H1 (cell line): Measurements from ENCODE around the gene NEURL2. TPM values are rescaled to one million over a fixed set of nuclear protein-coding genes. Genes with fewer than 3 reads are reported as not detected.
A peak's percentile ranks its signal among the peaks of the same experiment; 100 is the strongest.

ENCODE experiments used
- CTCF ChIA-PET: fragments of 300-600 bp; sonication (Branson Sonifier 250); formaldehyde crosslinking; loops from one replicate; lab custom pipeline; 2021; ENCODE audit not compliant: partially characterized antibody; lab: Charles Lee
- POLR2A ChIA-PET: fragments of 300-600 bp; sonication (Branson Sonifier 250); formaldehyde crosslinking; loops from one replicate; lab custom pipeline; 2021; ENCODE audit warnings: inconsistent platforms; ENCODE audit not compliant: partially characterized antibody; lab: Charles Lee
- DNase-seq, 2 experiments: peaks; one replicate each; pipeline versions ENCODE4 v3.0.0 to v3.0.0-alpha.2; 2010 to 2022; ENCODE audit warnings: low spot score in 2 of 2, low read depth in 1 of 2, mixed read lengths in 1 of 2
- FAIRE-seq: peaks from 2 replicates; lab custom pipeline; 2011; peaks lifted over from hg19 to GRCh38; lab: Jason Lieb, UNC
- H2AFZ ChIP-seq: 2 replicates; pipeline ENCODE4 v1.8.1; 2012; ENCODE audit warnings: low read length, inconsistent platforms
- H2AK5ac ChIP-seq: 2 replicates; pipeline ENCODE4 v1.6.1; 2013; ENCODE audit warnings: low read depth, low read length
- H2BK120ac ChIP-seq: replicated peaks from 2 replicates; pipeline ENCODE3; 2013; ENCODE audit warnings: low read depth, low read length, inconsistent platforms
- H2BK12ac ChIP-seq: 2 replicates; pipeline ENCODE4 v1.6.1; 2013; ENCODE audit warnings: low read depth, low read length
- H2BK15ac ChIP-seq: 2 replicates; pipeline ENCODE4 v1.6.1; 2013; ENCODE audit warnings: low read length
- H2BK20ac ChIP-seq: 2 replicates; pipeline ENCODE4 v1.6.1; 2013; ENCODE audit warnings: low read length
- H2BK5ac ChIP-seq: 2 replicates; pipeline ENCODE4 v1.6.1; 2013; ENCODE audit warnings: low read depth, low read length
- H3K14ac ChIP-seq: 2 replicates; pipeline ENCODE4 v1.6.1; 2013; ENCODE audit warnings: inconsistent platforms; ENCODE audit not compliant: insufficient read length
- H3K18ac ChIP-seq: 2 replicates; pipeline ENCODE4 v1.6.1; 2013; ENCODE audit warnings: low read length; ENCODE audit errors: extremely low read depth
- H3K23ac ChIP-seq: 2 replicates; pipeline ENCODE4 v1.6.1; 2013; ENCODE audit warnings: inconsistent platforms; ENCODE audit not compliant: insufficient read length
- H3K23me2 ChIP-seq: 2 replicates; pipeline ENCODE4 v1.6.1; 2013; ENCODE audit warnings: low read depth, low read length
- H3K27ac ChIP-seq: 2 replicates; pipeline ENCODE4 v1.6.1; 2011; ENCODE audit warnings: low read depth, low read length, inconsistent platforms
- H3K27me3 ChIP-seq, 4 experiments: replicated peaks in 1 of 4; 1 replicate in 1 of 4; 2 replicates in 3 of 4; pipeline versions ENCODE4 v1.6.1 to v1.8.1; 2011 to 2013; ENCODE audit warnings: low read length in 3 of 4, mild to moderate bottlenecking in 3 of 4, inconsistent platforms in 2 of 4, mixed read lengths in 2 of 4, moderate library complexity in 1 of 4; ENCODE audit not compliant: control insufficient read depth in 3 of 4, insufficient read depth in 3 of 4; ENCODE audit errors: extremely low read depth in 1 of 4
- H3K36me3 ChIP-seq, 4 experiments: 2 replicates each; pipeline versions ENCODE4 v1.6.1 to v1.8.1; 2011 to 2013; ENCODE audit warnings: mild to moderate bottlenecking in 4 of 4, low read length in 3 of 4, moderate library complexity in 2 of 4, control low read depth in 1 of 4, inconsistent platforms in 1 of 4; ENCODE audit not compliant: insufficient read depth in 4 of 4, control insufficient read depth in 2 of 4
- H3K4ac ChIP-seq: replicated peaks from 2 replicates; pipeline ENCODE3; 2013; ENCODE audit warnings: low read length, low read depth, mixed read lengths, inconsistent platforms; ENCODE audit not compliant: insufficient read length
- H3K4me1 ChIP-seq, 4 experiments: replicated peaks in 1 of 4; 1 replicate in 1 of 4; 2 replicates in 3 of 4; pipeline versions ENCODE4 v1.6.1 to v1.8.1; 2011 to 2013; ENCODE audit warnings: low read length in 3 of 4, inconsistent platforms in 2 of 4, mixed read lengths in 1 of 4; ENCODE audit not compliant: insufficient read depth in 4 of 4, control insufficient read depth in 3 of 4
- H3K4me2 ChIP-seq, 2 experiments: 2 replicates each; pipeline versions ENCODE4 v1.6.1 to v1.8.1; 2011 to 2013; ENCODE audit warnings: low read depth in 2 of 2, low read length in 2 of 2, control low read depth in 1 of 2, inconsistent platforms in 1 of 2, mild to moderate bottlenecking in 1 of 2; ENCODE audit not compliant: insufficient read depth in 1 of 2
- H3K4me3 ChIP-seq, 4 experiments: fragments of 200-600, 300-600 bp in 1 of 4; sonication (generic), shearing (Covaris generic), sonication (Bioruptor Twin) in 1 of 4; 2 replicates each; pipeline versions ENCODE4 v1.5.1 to v1.8.1; 2011 to 2016; ENCODE audit warnings: low read length in 4 of 4, low read depth in 3 of 4, control low read depth in 2 of 4, inconsistent platforms in 2 of 4, mild to moderate bottlenecking in 2 of 4, mixed read lengths in 1 of 4, moderate library complexity in 1 of 4; ENCODE audit not compliant: insufficient read depth in 2 of 4; ENCODE audit errors: extremely low read depth in 1 of 4
- H3K56ac ChIP-seq: replicated peaks from 2 replicates; pipeline ENCODE3; 2013; ENCODE audit warnings: low read depth, mild to moderate bottlenecking, mixed read lengths, low read length, inconsistent platforms; ENCODE audit not compliant: insufficient read length
- H3K79me1 ChIP-seq: 2 replicates; pipeline ENCODE4 v1.6.1; 2013; ENCODE audit warnings: low read depth, low read length, control low read depth
- H3K79me2 ChIP-seq, 2 experiments: 2 replicates each; pipeline versions ENCODE4 v1.6.1 to v1.8.1; 2012 to 2013; ENCODE audit warnings: low read length in 2 of 2, mild to moderate bottlenecking in 2 of 2, inconsistent platforms in 1 of 2; ENCODE audit not compliant: insufficient read depth in 2 of 2, control insufficient read depth in 1 of 2
- H3K9ac ChIP-seq, 4 experiments: replicated peaks in 1 of 4; 1 replicate in 1 of 4; 2 replicates in 3 of 4; pipeline versions ENCODE4 v1.6.1 to v1.8.1; 2011 to 2013; ENCODE audit warnings: low read depth in 3 of 4, low read length in 3 of 4, control low read depth in 2 of 4, mild to moderate bottlenecking in 2 of 4, moderate library complexity in 2 of 4, inconsistent platforms in 1 of 4; ENCODE audit errors: extremely low read depth in 1 of 4
- H3K9me3 ChIP-seq, 2 experiments: 2 replicates each; pipeline versions ENCODE4 v1.6.1 to v1.8.1; 2012 to 2013; ENCODE audit warnings: mild to moderate bottlenecking in 2 of 2, moderate library complexity in 2 of 2, control low read depth in 1 of 2, inconsistent platforms in 1 of 2, low read depth in 1 of 2, low read length in 1 of 2, mixed read lengths in 1 of 2; ENCODE audit not compliant: insufficient read depth in 2 of 2
- H4K20me1 ChIP-seq, 2 experiments: replicated peaks in 1 of 2; 2 replicates each; pipeline versions ENCODE3 to v1.8.1; 2011 to 2013; ENCODE audit warnings: inconsistent platforms in 2 of 2, low read length in 2 of 2, mild to moderate bottlenecking in 1 of 2; ENCODE audit not compliant: insufficient read depth in 2 of 2, control insufficient read depth in 1 of 2
- H4K5ac ChIP-seq: 2 replicates; pipeline ENCODE4 v1.6.1; 2013; ENCODE audit warnings: low read length, low read depth, mixed read lengths, inconsistent platforms; ENCODE audit not compliant: insufficient read length
- H4K8ac ChIP-seq: 2 replicates; pipeline ENCODE4 v1.8.0; 2013; ENCODE audit warnings: mild to moderate bottlenecking, moderate library complexity, low read length, inconsistent platforms; ENCODE audit not compliant: insufficient read depth; ENCODE audit errors: extremely low read depth
- H4K91ac ChIP-seq: replicated peaks from 2 replicates; pipeline ENCODE3; 2013; ENCODE audit warnings: low read length, mixed read lengths, inconsistent platforms; ENCODE audit not compliant: insufficient read length
- ATF2 ChIP-seq: IDR thresholded peaks from 2 replicates; pipeline ENCODE4 v1.6.1; 2012; ENCODE audit warnings: low read length, inconsistent platforms
- ATF3 ChIP-seq: IDR thresholded peaks from 2 replicates; pipeline ENCODE4 v1.6.1; 2011; ENCODE audit warnings: low read depth, mild to moderate bottlenecking, low read length; ENCODE audit not compliant: insufficient read depth
- BCL11A ChIP-seq, 2 experiments: IDR thresholded peaks; one replicate each; pipeline ENCODE4 v1.6.1; 2011; ENCODE audit warnings: low read depth in 2 of 2, low read length in 2 of 2, mild to moderate bottlenecking in 2 of 2
- CBX5 ChIP-seq: fragments of 300-800, 300-1000 bp; sonication (generic); IDR thresholded peaks from 2 replicates; pipeline ENCODE4 v1.7.1; 2016; ENCODE audit warnings: antibody characterized with exemption, low read length, low read depth
- FOSL1 ChIP-seq: IDR thresholded peaks from 2 replicates; pipeline ENCODE4 v1.6.1; 2011; ENCODE audit warnings: mild to moderate bottlenecking, low read depth, low read length, moderate library complexity; ENCODE audit not compliant: insufficient read depth
- MAFK ChIP-seq: IDR thresholded peaks from 2 replicates; pipeline ENCODE4 v1.6.1; 2012; ENCODE audit warnings: low read depth, mild to moderate bottlenecking, improper control_type of control experiment, low read length
- POU5F1 ChIP-seq: IDR thresholded peaks from 2 replicates; pipeline ENCODE4 v1.6.1; 2011; ENCODE audit warnings: low read depth, mild to moderate bottlenecking, low read length, moderate library complexity
- TEAD4 ChIP-seq: IDR thresholded peaks from 2 replicates; pipeline ENCODE4 v1.6.1; 2012; ENCODE audit warnings: low read depth, low read length, inconsistent platforms, mixed read lengths
- WGBS, 2 experiments: shearing (Covaris generic) in 1 of 2; methylation state at CpG; one replicate each; pipeline versions ENCODE4 v1.1.6 to v1.1.7; 2013 to 2015; ENCODE audit warnings: low lambda C conversion rate in 2 of 2, mixed read lengths in 2 of 2, inconsistent platforms in 1 of 2, low coverage in 1 of 2, missing lambda C conversion rate in 1 of 2; ENCODE audit not compliant: insufficient replicate concordance in 2 of 2, insufficient coverage in 1 of 2, insufficient read length in 1 of 2; ENCODE audit errors: extremely low coverage in 1 of 2, missing lambda C conversion rate in 1 of 2; 5-methylcytosine and 5-hydroxymethylcytosine counted together
- polyA plus RNA-seq, 7 experiments: library from polyadenylated mRNA; depleted of rRNA in 3 of 7; stranded (reverse) in 5 of 7; unstranded in 2 of 7; fragments of >200 nt in 5 of 7; fragments of 200-250 nt in 2 of 7; gene quantifications; 1 replicate in 5 of 7; 2 replicates in 1 of 7; 4 replicates in 1 of 7; pipeline versions ENCODE4 v1.2.1 to v1.2.3, GENCODE V29; 2011 to 2013; ENCODE audit warnings: missing spikeins in 2 of 7, mixed read lengths in 2 of 7
- total RNA-seq: library from RNA; stranded (reverse); fragmentation: NEBNext Ultra II Directional; extraction: Animal tissue kit (Norgen Biotek cat#: 25700); gene quantifications from 2 replicates; pipeline ENCODE4 v1.2.1, GENCODE V29; 2021

NEURL2 gene
- total and polyA plus RNA-seq, 2 of the 8 experiments (the other 6 are each of a cell fraction or from before 2014, with no cell fraction given) = 6.9 TPM

GRCh38 chr20:45886590-45887345 is 4.2 kb downstream of the NEURL2 start:
- Histone ChIP-seq H3K27ac (no peak overlapping the region), H2BK12ac (no peak overlapping the region), H4K20me1 (peaks cover 0 to 7% of the 10 kb centered on the region in 2 experiments), H2AFZ (no peak overlapping the region), H3K4me2 (no peak overlapping the region), H2AK5ac (no peak overlapping the region), H4K91ac (no peak overlapping the region), H3K4me1 (peaks cover 0 to 7% (median 4%) of the 10 kb centered on the region in 4 experiments; a peak in 6 of 7 replicates), H2BK15ac (no peak overlapping the region), H2BK20ac (no peak overlapping the region), H2BK5ac (no peak overlapping the region), H3K14ac (no peak overlapping the region), H3K23me2 (peaks cover 13% of the 10 kb centered on the region; the same call in 1 of the 2 replicates), H3K23ac (no peak overlapping the region), H3K79me2 (peaks cover 0 to 17% of the 10 kb centered on the region in 2 experiments; a peak in 1 of 4 replicates), H3K9ac (no peak overlapping the region), H3K4ac (no peak overlapping the region), H2BK120ac (no peak overlapping the region), H3K4me3 (no peak overlapping the region), H3K18ac (no peak overlapping the region), H3K9me3 (no peaks in the 10 kb centered on the region), H3K27me3 (no peaks in the 10 kb centered on the region), H3K56ac (no peak overlapping the region), H3K36me3 (peaks cover 8 to 18% (median 16%) of the 10 kb centered on the region in 4 experiments), H3K79me1 (peaks cover 3% of the 10 kb centered on the region; the same call in 1 of the 2 replicates), H4K5ac (no peak overlapping the region), H4K8ac (0 out of 2 replicates have a peak overlapping the region, but pooled peaks have one; percentile 35)
- TF ChIP-seq CBX5 (no peak), ATF3 (no peak), POU5F1 (no peak), ATF2 (no peak), TEAD4 (no peak), BCL11A (IDR thresholded peaks at IDR 0.05; ENCODE audit: low read depth in 2 of 2, low read length in 2 of 2) (no peak), MAFK (no peak), FOSL1 (no peak)
- POLR2A ChIA-PET = interaction anchor here (0.6 to 1.7 kb wide), 9 partner anchors 9 to 62 kb away, joined by 3 to 8 read pairs (median 4); partner anchors contain the start of gene PCIF1
- CTCF ChIA-PET = interaction anchor here (1.0 kb wide), 1 partner anchor 65 kb away, joined by 3 read pairs; no protein-coding TSS in a partner anchor
- FAIRE-seq = no peak
- DNase-seq = no peak
- 94% methylated on average over 19 of the region's 19 CpGs; no CpG with 5 or more reads in 1 of the 2 experiments for WGBS, 2 experiments
